ENCODE results near the gene EPHB3.

GRCh38 chr3:184525337-184526087 lies 36.1 kb upstream of the EPHB3 start:
- TF ChIP-seq CTCF (IDR thresholded peaks at IDR 0.05) (no peak), ZFX (IDR thresholded peaks at IDR 0.05; ENCODE audit: borderline replicate concordance) (no peak)

Data from 22Rv1 (cell line).